Natural killer cell treated with Interleukin-12 subunit alpha and Interleukin-12 subunit beta and Interleukin-15 and Interleukin-18, amount 100 ng/mL, for 72 hours (primary cell): ENCODE results near the gene BBOX1. TPM values are rescaled to one million over a fixed set of nuclear protein-coding genes. Genes with fewer than 3 reads are reported as not detected.
"Not testable (repeated sequence)": the region's sequence is repeated elsewhere in the genome, so short reads cannot be mapped to it uniquely, and the experiment has no call there.

Source experiments
- ATAC-seq, 2 donors: fragments of 150-1000 bp; cut with Tn5 transposase in 1 of 2; sonication (Bioruptor Pico), chemical (Tn5 transposase) in 1 of 2; 2 replicates each; pipeline ENCODE4 v1.10.0; 2021
- DNase-seq: peaks from one replicate; pipeline ENCODE4 v3.0.0; 2022; ENCODE audit warnings: low spot score
- H3K27ac Mint-ChIP-seq, 2 donors: 1 replicate in 1 of 2; 2 replicates in 1 of 2; pipeline ENCODE4 v1.8.0; 2022; ENCODE audit warnings: mixed read lengths in 2 of 2, mild to moderate bottlenecking in 1 of 2, moderate library complexity in 1 of 2
- H3K27me3 Mint-ChIP-seq, 2 donors: 1 replicate in 1 of 2; 2 replicates in 1 of 2; pipeline ENCODE4 v1.8.0; 2022; ENCODE audit warnings: mixed read lengths in 2 of 2
- H3K36me3 Mint-ChIP-seq: one replicate; pipeline ENCODE4 v1.8.0; 2022; ENCODE audit warnings: mixed read lengths
- H3K4me1 Mint-ChIP-seq, 2 donors: 1 replicate in 1 of 2; 2 replicates in 1 of 2; pipeline ENCODE4 v1.8.0; 2022; ENCODE audit warnings: low read depth in 2 of 2, mixed read lengths in 2 of 2, mild to moderate bottlenecking in 1 of 2
- H3K4me3 Mint-ChIP-seq: one replicate; pipeline ENCODE4 v1.8.0; 2022; ENCODE audit warnings: mixed read lengths
- H3K9me3 Mint-ChIP-seq: 2 replicates; pipeline ENCODE4 v1.8.0; 2022; ENCODE audit warnings: mixed read lengths
- total RNA-seq, 2 donors: library from RNA; stranded (reverse); gene quantifications; one replicate each; pipeline ENCODE4 v1.2.3, GENCODE V29; 2022

The BBOX1 gene
- total RNA-seq, 2 donors from 2014 or later: not detected

- no peak overlapping the region for H3K27ac Mint-ChIP-seq
- no peaks in the 10 kb centered on the region for H3K27me3 Mint-ChIP-seq
- no peaks in the 10 kb centered on the region for H3K4me1 Mint-ChIP-seq
- peaks cover 14% of the 10 kb centered on the region for H3K9me3 Mint-ChIP-seq
- H3K36me3 Mint-ChIP-seq: no peaks in the 10 kb centered on the region
- DNase-seq (no peak), ATAC-seq (peak in 1 of 2 donors; percentile 17)
- H3K4me3 Mint-ChIP-seq: no peak overlapping the region
Measured at GRCh38 chr11:27083782-27084181, 43.2 kb downstream of the BBOX1 start.

GRCh38 chr11:27084518-27084917, 43.9 kb downstream of the BBOX1 start:
- H3K9me3 Mint-ChIP-seq: peaks cover 14% of the 10 kb centered on the region
- no peak overlapping the region for H3K4me3 Mint-ChIP-seq
- no peak overlapping the region for H3K27ac Mint-ChIP-seq
- no peak for ATAC-seq
- H3K36me3 Mint-ChIP-seq: no peaks in the 10 kb centered on the region
- DNase-seq: no peak
- H3K4me1 Mint-ChIP-seq: no peaks in the 10 kb centered on the region
- no peaks in the 10 kb centered on the region for H3K27me3 Mint-ChIP-seq

GRCh38 chr11:27085111-27085510, 44.5 kb downstream of the BBOX1 start:
- Mint-ChIP-seq H3K27ac (no peak overlapping the region), H3K4me1 (no peaks in the 10 kb centered on the region), H3K4me3 (no peak overlapping the region), H3K9me3 (peaks cover 9% of the 10 kb centered on the region), H3K36me3 (peaks cover 5% of the 10 kb centered on the region), H3K27me3 (no peaks in the 10 kb centered on the region)
- DNase-seq (no peak), ATAC-seq (no peak)

GRCh38 chr11:27085605-27086004, 45.0 kb downstream of the BBOX1 start:
- Mint-ChIP-seq H3K27me3 (no peaks in the 10 kb centered on the region), H3K4me1 (no peaks in the 10 kb centered on the region), H3K9me3 (peaks cover 7% of the 10 kb centered on the region), H3K36me3 (peaks cover 7% of the 10 kb centered on the region), H3K27ac (no peak overlapping the region), H3K4me3 (no peak overlapping the region)
- DNase-seq: no peak
- ATAC-seq: no peak

- Mint-ChIP-seq H3K27me3 (no peaks in the 10 kb centered on the region), H3K9me3 (peaks cover 11% of the 10 kb centered on the region), H3K4me1 (no peaks in the 10 kb centered on the region), H3K27ac (no peak overlapping the region), H3K4me3 (no peak overlapping the region), H3K36me3 (peaks cover 7% of the 10 kb centered on the region)
- no peak for ATAC-seq
- no peak for DNase-seq
Measured at GRCh38 chr11:27087432-27087831, 46.8 kb downstream of the BBOX1 start.

GRCh38 chr11:27088353-27088752, 47.7 kb downstream of the BBOX1 start:
- H3K9me3 Mint-ChIP-seq: peaks cover 12% of the 10 kb centered on the region
- DNase-seq (no peak), ATAC-seq (no peak)
- H3K36me3 Mint-ChIP-seq: peaks cover 7% of the 10 kb centered on the region
- H3K27me3 Mint-ChIP-seq: no peaks in the 10 kb centered on the region
- H3K4me1 Mint-ChIP-seq: no peaks in the 10 kb centered on the region
- H3K4me3 Mint-ChIP-seq: no peak overlapping the region
- H3K27ac Mint-ChIP-seq: no peak overlapping the region

- DNase-seq (no peak), ATAC-seq (no peak)
- H3K4me1 Mint-ChIP-seq: no peaks in the 10 kb centered on the region
- no peak overlapping the region for H3K4me3 Mint-ChIP-seq
- no peak overlapping the region for H3K27ac Mint-ChIP-seq
- H3K9me3 Mint-ChIP-seq: peaks cover 11% of the 10 kb centered on the region
- H3K36me3 Mint-ChIP-seq: peaks cover 7% of the 10 kb centered on the region
- H3K27me3 Mint-ChIP-seq: no peaks in the 10 kb centered on the region
Measured at GRCh38 chr11:27089746-27090145, 49.1 kb downstream of the BBOX1 start.

GRCh38 chr11:27090357-27090948, 49.8 kb downstream of the BBOX1 start:
- not testable (repeated sequence) for H3K36me3 Mint-ChIP-seq, H3K27me3 Mint-ChIP-seq, H3K4me1 Mint-ChIP-seq

GRCh38 chr11:27094120-27094519, 53.5 kb downstream of the BBOX1 start:
- H3K4me1 Mint-ChIP-seq: no peaks in the 10 kb centered on the region
- DNase-seq (no peak), ATAC-seq (no peak)
- H3K4me3 Mint-ChIP-seq: no peak overlapping the region
- no peak overlapping the region for H3K27ac Mint-ChIP-seq
- H3K36me3 Mint-ChIP-seq: peaks cover 12% of the 10 kb centered on the region
- H3K9me3 Mint-ChIP-seq: peaks cover 12% of the 10 kb centered on the region
- H3K27me3 Mint-ChIP-seq: no peaks in the 10 kb centered on the region

More at GRCh38 chr11:27090357-27090948, 49.8 kb downstream of the BBOX1 start:
- not testable (repeated sequence) for H3K4me3 Mint-ChIP-seq, ATAC-seq, DNase-seq, H3K27ac Mint-ChIP-seq
- H3K9me3 Mint-ChIP-seq: peaks cover 11% of the 10 kb centered on the region

GRCh38 chr11:27095059-27095458, 54.4 kb downstream of the BBOX1 start:
- no peaks in the 10 kb centered on the region for H3K4me1 Mint-ChIP-seq
- H3K4me3 Mint-ChIP-seq: no peak overlapping the region
- ATAC-seq (no peak), DNase-seq (no peak)
- H3K27me3 Mint-ChIP-seq: no peaks in the 10 kb centered on the region
- peaks cover 12% of the 10 kb centered on the region for H3K9me3 Mint-ChIP-seq
- peaks cover 8% of the 10 kb centered on the region for H3K36me3 Mint-ChIP-seq
- H3K27ac Mint-ChIP-seq: no peak overlapping the region

GRCh38 chr11:27095887-27096286, 55.3 kb downstream of the BBOX1 start:
- Mint-ChIP-seq H3K27me3 (no peaks in the 10 kb centered on the region), H3K9me3 (peaks cover 12% of the 10 kb centered on the region), H3K4me3 (no peak overlapping the region), H3K4me1 (no peaks in the 10 kb centered on the region), H3K27ac (no peak overlapping the region), H3K36me3 (peaks cover 5% of the 10 kb centered on the region)
- ATAC-seq: no peak
- DNase-seq: no peak

- no peak for ATAC-seq
- Mint-ChIP-seq H3K9me3 (peaks cover 10% of the 10 kb centered on the region), H3K27ac (no peak overlapping the region), H3K36me3 (peaks cover 5% of the 10 kb centered on the region), H3K27me3 (no peaks in the 10 kb centered on the region), H3K4me1 (no peaks in the 10 kb centered on the region), H3K4me3 (no peak overlapping the region)
- DNase-seq: no peak
Measured at GRCh38 chr11:27097551-27097950, 56.9 kb downstream of the BBOX1 start.

- H3K9me3 Mint-ChIP-seq: peaks cover 18% of the 10 kb centered on the region
- H3K27ac Mint-ChIP-seq: no peak overlapping the region
- H3K36me3 Mint-ChIP-seq: peaks cover 5% of the 10 kb centered on the region
- no peaks in the 10 kb centered on the region for H3K27me3 Mint-ChIP-seq
- no peak overlapping the region for H3K4me3 Mint-ChIP-seq
- DNase-seq: no peak
- no peak for ATAC-seq
- no peaks in the 10 kb centered on the region for H3K4me1 Mint-ChIP-seq
Measured at GRCh38 chr11:27100534-27100933, 59.9 kb downstream of the BBOX1 start.

GRCh38 chr11:27107548-27107947, 66.9 kb downstream of the BBOX1 start:
- H3K4me3 Mint-ChIP-seq: no peak overlapping the region
- DNase-seq (no peak), ATAC-seq (no peak)
- H3K4me1 Mint-ChIP-seq: no peaks in the 10 kb centered on the region
- H3K27me3 Mint-ChIP-seq: no peaks in the 10 kb centered on the region
- H3K9me3 Mint-ChIP-seq: peaks cover 33% of the 10 kb centered on the region
- no peaks in the 10 kb centered on the region for H3K36me3 Mint-ChIP-seq
- H3K27ac Mint-ChIP-seq: no peak overlapping the region

- Mint-ChIP-seq H3K9me3 (peaks cover 33% of the 10 kb centered on the region), H3K27me3 (no peaks in the 10 kb centered on the region), H3K4me3 (no peak overlapping the region), H3K4me1 (no peaks in the 10 kb centered on the region), H3K27ac (no peak overlapping the region), H3K36me3 (no peaks in the 10 kb centered on the region)
- DNase-seq (no peak), ATAC-seq (no peak)
Measured at GRCh38 chr11:27108809-27109208, 68.2 kb downstream of the BBOX1 start.
